Ureter (tissue), 1 donor: ENCODE measurements around the gene BRICD5. TPM values are rescaled to one million over a fixed set of nuclear protein-coding genes. Genes with fewer than 3 reads are reported as not detected.

ENCODE experiments used
- DNase-seq: peaks from one replicate; pipeline ENCODE4 v3.0.0-alpha.2; 2020; ENCODE audit warnings: low spot score
- total RNA-seq: library from RNA; stranded (reverse); gene quantifications from one replicate; pipeline ENCODE4 v1.2.4, GENCODE V29; 2023
- donor health status: DM: yes; HTN: yes; CAD: no.

Gene BRICD5
- total RNA-seq, 1 donor from 2014 or later = 7.4 TPM

GRCh38 chr16:2199095-2199494 lies 11.6 kb downstream of the BRICD5 start:
- no peak for DNase-seq

- no peak for DNase-seq
Observed at GRCh38 chr16:2198283-2198682, 12.4 kb downstream of the BRICD5 start.

- no peak for DNase-seq
Observed at GRCh38 chr16:2197765-2198164, 12.9 kb downstream of the BRICD5 start.

DNA sequence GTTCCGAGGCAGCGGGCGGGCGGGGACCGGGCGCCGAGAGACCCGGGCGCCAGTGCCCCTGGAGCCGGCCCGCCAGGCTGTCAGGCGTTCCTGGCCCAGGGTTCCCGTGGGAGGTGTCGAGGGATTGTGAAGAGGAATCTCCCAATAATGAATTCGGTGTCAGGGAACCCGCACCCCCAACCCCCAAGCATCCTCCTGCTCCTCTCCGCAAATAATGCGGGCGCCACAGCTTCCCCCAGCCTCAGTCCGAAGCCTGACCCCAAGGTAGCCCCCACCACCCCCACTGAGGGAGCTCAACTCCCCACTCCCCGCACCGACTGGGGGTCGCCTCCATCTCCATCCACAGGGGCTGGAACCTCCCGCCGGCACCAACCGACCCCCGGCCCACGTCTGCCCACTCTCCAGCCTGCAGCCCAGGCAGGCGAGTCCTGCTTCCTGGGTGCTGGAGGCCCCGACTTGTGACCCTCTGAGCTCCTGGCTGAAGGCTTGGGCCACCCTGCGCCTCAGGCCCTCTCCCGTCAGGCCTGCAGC lies 13.6 kb downstream of the BRICD5 start:
- no peak for DNase-seq

GRCh38 chr16:2196162-2196980 lies 14.3 kb downstream of the BRICD5 start, which contains the start of gene CASKIN1:
Gene CASKIN1, minus strand, starts transcription at chr16:2196605. Its CDS starts 173 bp downstream, at chr16:2196432.
- DNase-seq = no peak

DNA sequence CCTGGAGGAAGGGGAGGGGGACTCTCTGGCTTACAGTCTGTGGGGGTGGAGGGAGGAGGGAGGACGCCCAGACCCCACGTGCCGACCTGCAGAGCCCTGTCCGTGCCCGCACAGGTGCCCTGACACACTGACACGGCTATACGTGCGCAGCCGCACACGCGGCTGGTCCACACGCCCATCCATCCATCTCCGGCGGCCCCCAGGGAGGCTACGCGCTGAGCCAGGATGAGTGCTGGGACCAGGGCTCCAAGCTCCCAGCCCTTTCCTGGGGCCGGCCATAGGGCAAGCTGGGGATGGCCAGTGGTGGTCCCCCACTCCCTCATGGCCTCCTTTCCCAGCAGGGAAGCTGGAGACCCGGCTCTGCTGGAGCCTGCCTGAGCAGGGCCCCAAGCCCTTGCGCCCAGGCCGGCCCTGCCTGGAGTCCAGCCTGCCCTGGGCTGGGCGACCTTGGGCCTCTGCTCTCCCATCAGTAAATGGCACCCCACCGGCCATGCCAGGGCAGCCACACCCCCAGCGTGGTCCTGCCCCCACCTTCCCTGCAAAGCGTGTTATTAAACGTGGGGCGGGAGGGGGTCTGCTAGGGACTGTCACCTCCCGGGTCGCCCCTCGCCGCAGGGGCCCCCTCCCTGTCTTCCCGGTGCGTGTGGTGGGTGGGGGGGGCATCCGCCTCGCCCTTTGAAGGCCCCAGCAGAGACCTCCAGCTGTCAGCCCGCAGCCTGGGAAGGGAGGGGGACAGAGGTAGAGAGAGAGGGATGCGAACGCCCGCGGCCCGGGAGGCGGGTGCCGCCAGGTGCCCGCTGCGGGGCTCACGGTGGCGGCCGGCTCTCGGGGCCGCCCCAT lies 15.1 kb downstream of the BRICD5 start:
- DNase-seq = no peak

GRCh38 chr16:2194852-2195321 lies 15.8 kb downstream of the BRICD5 start:
- DNase-seq = no peak

DNA sequence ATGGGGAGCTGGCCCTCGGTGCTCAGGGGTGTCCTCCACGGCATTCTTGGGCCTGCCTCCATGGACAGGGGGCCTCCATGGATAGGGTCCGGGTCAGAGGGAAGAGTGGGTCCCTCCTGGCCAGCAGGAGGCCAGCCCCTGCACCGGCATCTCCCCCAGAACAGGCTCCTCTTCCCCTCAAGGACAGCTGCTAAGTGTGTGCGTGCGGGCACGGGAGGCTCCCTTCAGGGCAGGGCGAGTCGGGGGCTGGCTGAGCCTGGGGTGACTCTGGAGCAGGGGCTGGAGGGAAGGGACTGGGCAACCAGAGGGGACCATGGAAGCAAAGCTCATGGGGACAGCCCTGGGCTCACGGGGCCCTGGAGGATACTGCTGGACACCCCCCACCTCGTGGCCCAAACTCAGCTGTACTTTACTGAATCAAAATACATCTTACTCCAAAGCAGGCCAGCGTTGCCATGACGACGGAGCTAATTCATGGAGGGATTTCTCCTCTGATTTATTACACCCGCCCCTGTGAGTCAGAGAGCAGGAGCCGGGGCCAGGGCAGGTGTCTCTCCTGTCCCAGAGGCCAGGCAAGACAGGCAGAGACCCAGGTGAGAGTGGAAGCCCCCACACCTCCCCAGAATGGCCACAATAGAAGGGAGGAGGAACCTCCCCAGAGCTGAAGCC lies 16.4 kb downstream of the BRICD5 start:
- no peak for DNase-seq

- DNase-seq = no peak
Observed at GRCh38 chr16:2191446-2191706, 19.3 kb downstream of the BRICD5 start.

- DNase-seq = no peak
Observed at GRCh38 chr16:2190659-2191445, 19.8 kb downstream of the BRICD5 start.

- DNase-seq = no peak
Observed at GRCh38 chr16:2190002-2190658, 20.5 kb downstream of the BRICD5 start.

DNA sequence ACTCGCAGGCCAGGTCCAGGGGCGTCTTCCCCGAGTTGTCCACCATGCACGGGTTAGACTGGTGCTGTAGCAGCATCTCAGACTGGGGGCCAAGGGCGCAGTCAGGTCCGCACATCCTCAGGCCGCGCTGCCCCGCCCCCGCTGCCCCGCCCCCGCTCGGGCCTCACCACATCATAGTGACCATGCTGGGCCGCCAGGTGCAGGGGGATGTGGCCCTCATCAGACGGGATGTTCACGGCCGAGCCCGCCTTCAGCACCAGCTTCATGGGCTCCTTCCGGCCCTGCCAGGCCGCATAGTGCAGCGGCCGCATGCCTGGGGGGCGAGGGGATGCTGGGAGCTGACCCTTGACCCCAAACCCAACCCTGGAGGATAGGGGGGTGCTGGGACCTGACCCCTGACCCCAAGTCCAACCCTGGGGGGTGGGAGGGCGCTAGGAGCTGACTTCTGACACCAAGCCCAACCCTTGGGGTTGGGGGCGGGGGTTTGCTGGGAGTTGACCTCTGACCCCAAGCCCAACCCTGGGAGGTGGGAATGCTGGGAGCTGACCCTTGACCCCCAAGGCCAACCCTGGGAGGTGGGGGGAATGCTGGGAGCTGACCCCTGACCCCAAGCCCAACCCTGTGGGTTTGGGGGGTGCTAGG lies 21.3 kb downstream of the BRICD5 start:
- DNase-seq = no peak

DNA sequence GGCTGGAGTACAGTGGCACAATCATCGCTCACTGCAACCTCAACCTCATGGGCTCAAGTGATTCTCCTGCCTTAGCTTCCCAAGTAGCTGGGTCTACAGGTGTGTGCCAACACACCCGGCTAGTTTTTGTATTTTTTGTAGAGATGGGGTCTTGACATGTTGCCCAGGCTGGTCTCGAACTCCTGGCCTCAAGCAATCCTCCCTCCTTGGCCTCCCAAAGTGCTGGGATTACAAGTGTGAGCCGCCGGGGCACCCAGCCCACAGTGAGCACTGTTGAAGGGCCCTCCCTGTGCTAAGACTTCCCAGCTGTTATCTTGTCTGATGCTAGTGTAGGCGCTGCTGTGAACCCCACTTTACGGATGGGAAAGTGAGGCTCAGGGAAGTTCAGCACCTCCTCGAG lies 22.3 kb downstream of the BRICD5 start:
- DNase-seq = no peak

GRCh38 chr16:2187212-2187611 lies 23.5 kb downstream of the BRICD5 start:
- no peak for DNase-seq

GRCh38 chr16:2186505-2186904 lies 24.2 kb downstream of the BRICD5 start:
- no peak for DNase-seq

GRCh38 chr16:2186064-2186463 lies 24.6 kb downstream of the BRICD5 start:
- DNase-seq = no peak

GRCh38 chr16:2184962-2185361 lies 25.7 kb downstream of the BRICD5 start:
- DNase-seq = no peak

DNA sequence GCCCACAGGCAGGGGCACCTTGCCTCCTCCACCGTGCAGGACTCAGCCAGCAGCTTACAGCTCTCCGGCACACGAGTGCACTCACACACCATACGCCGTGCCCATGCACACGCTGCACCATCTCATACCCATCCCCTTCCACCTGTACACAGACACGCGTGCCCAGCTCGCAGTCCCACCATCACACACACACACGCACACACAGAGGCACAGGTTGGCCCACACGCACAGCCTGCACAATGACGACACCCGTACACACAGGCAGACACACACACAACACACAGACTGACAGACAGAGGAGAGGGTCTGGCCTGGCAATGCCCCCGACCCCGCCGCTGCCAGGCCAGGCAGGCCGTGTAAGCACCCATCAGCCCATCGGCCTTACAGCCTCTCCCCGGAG lies 26.3 kb downstream of the BRICD5 start:
- no peak for DNase-seq

- no peak for DNase-seq
Observed at GRCh38 chr16:2183671-2184070, 27.0 kb downstream of the BRICD5 start.

GRCh38 chr16:2181952-2182351 lies 28.7 kb downstream of the BRICD5 start:
- DNase-seq = no peak
